ENCODE results near the gene MAGI2.

MAGI2 gene

DNA sequence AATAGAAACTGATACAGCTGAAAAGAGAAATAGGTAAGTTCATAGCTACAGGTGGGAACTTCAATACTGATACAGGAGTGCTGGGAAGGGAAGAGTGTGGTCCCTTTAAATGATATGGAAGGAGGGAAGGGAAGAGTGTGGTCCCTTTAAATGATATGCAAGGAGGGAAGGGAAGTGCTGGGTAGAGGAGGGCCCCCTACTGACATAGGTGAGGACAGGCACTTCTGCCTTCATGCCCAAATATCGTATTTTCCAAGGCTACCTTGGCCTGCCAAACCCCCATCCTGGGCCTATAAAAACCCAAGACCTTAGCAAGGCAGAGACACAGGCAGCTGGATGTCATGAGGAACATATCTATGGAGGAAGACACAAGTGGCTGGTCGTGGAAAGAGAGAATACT is 92.3 kb downstream of the MAGI2 start:
- no peak for DNase-seq

DNA sequence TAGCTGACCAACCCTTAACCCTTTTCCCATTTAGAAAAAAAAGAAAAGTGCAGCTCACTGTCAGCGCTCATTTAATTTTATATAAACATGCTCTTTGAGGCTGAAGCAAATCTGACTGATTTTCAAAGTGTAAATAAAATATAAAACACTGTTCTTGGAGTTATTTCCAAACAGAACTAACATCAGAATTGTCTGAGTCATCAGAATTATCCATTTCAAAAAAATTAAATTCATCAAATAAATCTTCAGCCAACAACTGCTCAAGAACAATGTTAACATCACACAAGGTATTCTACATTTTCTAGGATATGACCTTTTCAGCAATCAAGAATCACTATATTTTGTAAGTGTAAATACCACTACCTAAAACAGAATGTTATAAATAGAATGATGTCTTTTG is 93.6 kb downstream of the MAGI2 start:
- no peak for DNase-seq

DNA sequence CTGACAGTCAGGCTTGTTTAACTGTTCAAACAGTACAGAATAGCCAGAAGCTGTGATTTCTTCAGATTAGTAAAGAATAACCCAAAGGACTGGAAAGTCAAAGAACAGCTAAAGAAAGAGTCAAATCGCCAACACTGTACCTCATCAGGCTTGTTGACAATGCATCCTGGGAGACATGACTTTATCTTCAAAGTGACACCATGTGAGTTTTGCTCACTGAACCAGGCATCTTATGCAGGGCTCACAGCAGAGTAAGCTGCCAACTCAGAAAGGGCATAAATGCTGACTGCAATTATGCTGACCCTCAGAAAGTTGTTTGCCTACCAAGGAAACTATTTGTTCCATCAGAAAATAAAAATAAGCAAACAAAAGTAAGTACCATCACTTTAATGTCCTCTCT is 96.4 kb downstream of the MAGI2 start:
- no peak for DNase-seq

DNA sequence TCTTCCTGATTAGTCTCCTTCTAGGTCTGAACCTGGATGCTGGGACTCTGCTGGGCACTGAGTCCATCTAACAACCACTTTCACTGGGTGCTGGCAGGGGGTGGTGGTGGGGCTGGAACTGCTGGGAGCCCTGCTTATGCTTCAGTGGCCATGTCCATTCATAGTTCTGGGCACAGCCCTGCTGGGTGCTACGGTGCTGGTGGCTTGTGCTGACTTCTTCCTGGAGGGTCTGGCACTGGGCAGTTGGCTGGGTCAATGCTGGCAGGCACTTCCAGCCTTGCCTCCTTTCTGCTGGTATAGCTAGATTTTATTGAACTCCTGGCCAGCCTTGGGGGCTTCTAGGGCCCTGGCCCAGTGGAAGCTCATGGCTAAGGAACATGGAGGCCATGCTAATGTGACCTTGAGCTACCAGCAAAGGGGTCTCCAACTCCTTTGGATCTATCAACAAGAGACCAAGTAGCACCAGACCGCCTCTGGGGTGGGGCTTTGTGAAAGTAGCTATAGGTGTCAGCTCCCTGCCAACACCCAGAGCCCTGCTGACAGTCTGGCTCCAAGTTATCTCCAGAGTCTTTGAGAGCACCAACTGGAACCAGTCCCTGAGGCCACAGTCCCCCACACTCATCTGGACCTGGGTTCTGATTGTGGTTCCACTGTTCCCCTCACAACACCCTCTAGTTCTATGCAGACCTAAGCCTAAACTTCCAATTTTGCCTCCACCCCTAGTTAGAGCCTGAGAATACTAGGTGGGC is 99.6 kb downstream of the MAGI2 start:
- DNase-seq = no peak

DNA sequence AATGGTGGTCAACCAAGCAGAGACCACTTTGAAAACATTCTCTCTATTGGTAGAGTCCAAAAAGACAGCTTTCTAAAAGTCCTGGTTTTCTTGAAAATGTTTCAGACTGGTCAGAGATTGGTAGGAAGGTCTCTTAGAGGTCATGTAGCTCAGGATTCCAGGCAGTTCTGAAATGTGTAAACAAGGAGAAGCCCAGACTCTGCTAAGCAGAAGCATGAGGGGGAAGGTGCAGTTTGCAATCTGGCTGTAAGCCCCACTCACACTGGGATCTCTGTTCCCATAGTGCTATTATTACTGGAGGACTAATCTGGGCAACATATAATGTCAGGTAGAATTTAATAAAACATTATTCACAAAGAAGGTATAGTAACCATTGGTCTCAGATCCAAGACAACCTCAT is 101.1 kb downstream of the MAGI2 start:
- no peak for DNase-seq

DNA sequence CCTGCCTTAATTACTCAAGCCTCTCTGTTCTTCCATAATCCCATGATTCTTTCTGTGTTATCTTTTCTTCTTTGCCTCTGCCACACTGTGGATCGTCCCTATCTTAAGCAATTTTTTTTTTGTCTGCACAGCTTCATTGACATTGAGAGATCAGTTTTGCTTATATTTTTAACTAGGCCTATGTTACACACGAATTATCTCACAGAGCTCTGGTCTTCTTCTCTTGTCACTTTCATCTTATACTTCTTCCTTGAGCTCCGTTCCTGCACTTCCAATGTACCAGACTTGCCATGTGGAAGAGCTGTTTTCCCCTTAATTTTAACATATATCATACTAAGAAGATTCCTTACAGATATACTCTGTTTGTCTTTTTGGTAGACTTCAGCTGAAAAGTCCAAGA is 106.1 kb downstream of the MAGI2 start:
- DNase-seq = no peak

DNA sequence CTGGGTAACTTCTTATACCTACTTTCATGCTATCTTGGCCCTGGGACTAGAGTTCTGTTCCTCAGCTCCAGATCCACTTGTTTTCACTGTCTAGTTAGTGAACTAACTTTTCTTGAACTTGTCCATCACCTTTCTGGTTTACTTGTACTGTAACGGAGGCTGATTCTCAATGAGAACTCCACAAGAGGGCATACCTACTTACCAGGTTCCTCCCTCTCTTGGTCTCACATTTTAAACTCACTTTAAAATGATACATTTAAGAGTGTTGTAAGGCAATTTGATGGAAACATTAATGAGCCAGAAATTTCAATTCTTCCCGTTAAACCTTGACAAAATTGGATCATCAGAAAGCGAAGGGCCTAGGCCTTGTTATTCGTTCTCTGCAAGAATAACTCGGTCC is 111.6 kb downstream of the MAGI2 start:
- DNase-seq = no peak

DNA sequence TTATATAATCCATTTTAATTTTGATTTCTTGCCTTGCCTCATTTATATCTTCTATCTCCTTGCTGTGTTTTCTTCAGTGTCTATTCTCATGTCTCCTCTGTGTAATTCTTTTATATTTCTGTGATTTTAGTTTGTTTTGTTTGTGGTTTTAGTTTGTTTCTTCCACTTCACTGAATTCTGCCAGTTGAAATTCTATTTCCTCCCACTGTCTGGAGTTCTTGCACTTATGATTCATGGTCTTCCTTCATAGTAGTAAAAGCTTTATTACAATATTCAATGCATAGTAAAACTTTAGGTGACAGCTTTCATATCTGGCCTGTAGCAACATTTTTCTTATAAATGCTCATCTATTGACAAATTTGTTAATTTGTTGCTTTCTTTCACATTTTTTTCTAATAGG is 113.3 kb downstream of the MAGI2 start:
- DNase-seq = no peak

DNA sequence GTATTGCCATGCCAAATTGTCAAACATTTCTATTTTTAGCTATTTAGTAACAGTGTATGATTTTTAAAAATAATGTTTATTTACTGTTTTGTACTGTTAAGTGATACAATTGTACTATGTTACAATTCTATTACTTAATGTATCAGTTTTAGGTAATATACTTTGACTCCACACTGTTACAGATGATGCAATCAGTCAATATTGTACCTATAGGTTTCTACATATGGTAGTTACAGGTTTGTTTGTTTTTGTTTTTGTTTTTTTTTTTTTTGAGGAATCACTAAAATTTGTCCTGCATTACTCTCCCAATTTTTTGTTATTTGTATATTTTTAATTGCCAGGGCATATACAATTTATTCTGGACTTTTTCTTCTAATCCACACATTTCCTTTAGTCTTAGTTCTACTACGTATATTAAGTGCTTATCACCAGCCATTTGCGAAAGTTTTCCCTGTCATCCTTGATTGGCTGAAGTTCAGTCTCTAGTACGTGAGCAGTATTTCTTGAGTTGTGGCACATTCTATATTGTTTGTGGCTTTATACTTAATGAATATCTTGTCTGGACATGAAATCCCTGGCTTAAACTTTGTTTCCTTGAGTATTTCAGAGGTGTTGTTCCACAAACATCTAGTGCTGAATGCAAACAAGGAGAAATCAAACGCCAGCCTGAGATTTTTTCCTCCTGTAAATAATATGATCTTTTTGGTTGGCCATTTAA is 114.1 kb downstream of the MAGI2 start:
- DNase-seq = no peak

DNA sequence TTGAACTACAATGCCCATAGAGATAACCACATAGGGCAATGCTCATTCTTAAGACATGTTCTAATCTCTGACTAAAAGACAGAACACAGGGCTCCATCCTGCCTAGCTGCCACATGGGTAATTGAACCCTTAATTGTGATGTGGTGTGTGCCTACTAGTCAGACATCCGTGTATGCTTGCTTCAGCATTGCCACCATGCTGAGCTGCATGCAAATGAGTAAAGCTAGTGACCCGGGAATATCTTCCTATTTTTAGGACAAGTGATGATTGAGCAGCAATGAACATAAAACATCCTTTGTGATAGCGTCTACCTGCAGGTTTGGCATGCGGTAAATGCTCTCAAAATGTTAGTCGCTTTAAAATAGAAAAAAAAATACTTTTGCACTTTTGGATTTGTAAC is 115.8 kb downstream of the MAGI2 start:
- no peak for DNase-seq

DNA sequence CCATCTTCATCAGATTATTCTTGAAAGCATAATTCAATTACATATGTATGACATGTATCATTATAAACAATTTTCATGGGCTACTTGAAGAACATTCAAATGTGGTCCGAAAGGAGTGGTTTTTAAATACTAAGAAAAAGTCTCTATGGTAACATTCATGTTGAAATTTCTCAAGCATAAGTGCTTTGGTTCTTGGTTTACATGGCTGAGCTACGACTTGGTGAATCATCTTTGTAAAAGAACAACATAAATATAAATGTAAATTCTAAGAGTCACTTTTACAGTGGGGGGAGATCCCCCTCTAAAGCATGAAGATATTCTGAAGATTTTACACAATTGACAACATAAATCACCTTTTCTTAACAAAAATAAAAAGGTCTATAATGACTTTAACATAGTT is 118.6 kb downstream of the MAGI2 start:
- no peak for DNase-seq

DNA sequence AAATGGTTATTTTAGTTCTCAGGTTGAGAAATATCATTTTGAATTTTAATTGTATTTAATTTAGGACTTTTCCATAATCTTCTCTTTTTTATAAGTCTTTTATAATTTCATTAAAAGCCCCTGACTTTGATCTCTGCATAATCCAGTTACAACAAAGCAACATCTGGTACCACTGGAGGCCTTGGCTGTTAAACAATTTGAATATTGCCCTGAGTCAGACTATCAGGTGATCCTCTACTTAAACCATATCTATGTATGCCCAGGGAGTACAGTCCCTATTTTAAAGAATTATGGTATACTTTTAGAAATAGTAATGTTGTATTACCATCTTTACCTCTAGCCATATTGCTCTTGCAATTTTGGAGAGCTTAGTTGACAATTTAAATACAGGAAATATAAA is 119.1 kb downstream of the MAGI2 start:
- no peak for DNase-seq

DNA sequence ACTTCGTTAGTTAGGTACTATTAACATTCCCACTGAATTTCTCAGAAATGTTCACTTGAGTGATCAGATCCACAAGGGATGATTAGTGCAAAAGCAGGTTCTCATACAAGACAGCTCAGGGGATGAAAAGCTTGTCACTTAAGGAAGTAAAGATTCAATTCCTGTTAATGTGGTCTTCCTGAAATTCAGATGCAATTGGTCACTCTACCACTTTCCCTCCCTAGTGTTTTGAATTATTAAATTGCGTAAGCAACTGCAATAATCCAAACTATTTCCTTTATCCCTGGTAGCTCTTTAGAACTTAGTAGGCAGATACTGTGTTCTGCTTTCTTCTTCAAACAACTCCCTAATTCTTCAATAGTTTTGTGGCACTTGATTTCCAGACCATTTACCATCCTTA is 121.4 kb downstream of the MAGI2 start:
- no peak for DNase-seq

DNA sequence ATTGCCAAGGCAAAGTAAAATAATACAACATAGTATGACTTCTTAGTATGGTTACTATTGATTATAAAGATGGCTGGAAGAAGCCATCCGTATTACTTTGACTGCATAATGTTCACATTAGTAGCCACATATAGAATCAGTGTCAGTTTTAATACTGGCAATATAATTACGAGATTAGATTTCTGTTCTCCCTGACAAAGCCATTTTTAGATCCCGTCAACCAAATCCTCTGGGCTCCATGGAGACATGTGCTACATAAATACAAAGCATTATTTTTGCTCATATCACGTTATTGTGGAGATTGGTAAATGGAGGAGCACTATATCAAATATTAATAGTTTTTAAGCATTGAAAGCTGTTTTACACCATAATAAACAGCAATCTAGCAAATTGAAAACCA is 124.0 kb downstream of the MAGI2 start:
- no peak for DNase-seq

DNA sequence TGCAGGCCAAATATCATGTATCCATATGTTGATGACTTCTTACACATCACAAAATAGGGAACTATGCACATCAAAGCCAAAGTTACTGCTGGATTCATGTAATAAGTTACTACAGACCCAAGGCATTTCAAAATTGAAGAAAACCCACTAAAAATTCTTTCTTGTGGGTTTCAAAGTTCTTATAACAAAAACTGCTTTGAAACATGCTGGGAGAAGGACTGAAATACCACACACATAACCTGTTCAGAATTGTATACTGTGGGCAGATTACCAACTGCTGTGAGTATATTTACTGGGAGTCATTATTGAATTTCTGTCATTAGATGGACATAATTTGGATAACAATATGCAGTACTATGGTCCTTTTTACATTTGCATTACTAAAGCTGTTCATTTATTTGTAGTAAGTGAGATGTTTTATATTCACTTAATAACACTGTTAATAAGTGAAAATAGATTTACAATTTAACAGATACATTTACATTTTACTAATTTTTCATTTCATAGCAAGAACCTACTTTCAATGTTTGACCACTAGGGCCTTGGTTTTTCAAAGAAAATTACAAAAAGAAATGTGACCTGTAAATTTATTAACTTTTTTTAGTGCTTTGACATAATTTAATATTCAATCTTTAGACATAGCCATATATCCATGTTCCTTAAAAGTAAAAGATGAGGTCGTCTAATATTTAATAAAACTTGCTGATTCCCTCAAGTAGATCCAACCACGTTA is 132.6 kb downstream of the MAGI2 start:
- DNase-seq = no peak

DNA sequence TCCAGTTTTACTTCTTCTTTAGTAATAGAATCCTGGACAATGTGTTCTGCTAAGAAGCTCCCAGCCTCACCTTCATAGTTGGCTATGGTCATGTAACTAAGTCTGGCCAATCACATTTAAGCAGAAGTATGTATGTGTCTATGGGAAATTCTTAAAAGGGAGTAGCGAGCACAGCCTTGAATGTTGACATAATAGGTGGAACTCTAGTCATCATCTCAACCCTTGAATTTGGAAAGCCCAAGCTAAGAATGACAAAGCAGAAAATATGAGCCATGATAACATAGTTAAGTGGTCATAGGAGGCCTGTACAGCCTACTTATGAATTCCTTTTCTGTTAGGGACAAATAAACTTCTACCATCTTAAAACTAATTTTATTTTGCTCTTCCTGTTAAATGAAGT is 134.1 kb downstream of the MAGI2 start:
- no peak for DNase-seq

DNA sequence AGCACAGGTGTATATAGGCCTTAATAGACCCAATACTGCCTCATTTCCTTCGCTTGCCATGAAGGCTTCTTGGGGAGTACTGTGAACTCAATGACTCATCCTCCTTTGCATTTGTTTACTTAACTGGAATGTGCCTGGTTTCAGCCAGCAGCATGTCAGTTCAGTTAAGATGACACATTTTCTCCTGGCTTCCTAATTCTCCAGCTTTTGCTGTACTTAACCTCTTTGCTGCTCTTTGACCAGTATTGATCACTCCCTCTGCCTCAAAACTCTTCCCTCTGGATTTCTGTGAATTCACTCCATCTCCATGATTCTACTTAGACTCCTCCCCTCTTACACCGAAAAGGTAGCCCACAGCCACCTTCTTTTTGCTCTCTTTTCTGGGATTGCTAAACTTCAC is 135.7 kb downstream of the MAGI2 start:
- no peak for DNase-seq

DNA sequence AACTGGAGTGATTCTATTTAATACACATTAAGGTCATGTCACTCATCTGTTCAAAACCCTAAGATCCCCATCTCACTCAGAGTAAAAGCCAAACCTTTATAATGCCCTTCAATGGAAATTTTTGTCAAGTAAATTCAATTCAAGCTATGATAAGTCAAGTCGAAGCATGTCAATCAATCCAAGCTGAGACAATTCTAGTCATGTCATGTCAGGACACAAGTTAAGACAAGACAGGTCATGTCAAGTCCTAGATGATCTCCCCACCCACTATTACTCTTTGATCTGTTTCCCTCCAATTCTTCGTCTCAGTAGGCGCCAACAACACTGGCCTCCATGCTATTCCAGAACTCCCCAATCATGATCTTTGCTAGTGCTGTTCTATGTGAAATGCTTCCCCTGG is 141.4 kb downstream of the MAGI2 start:
- DNase-seq = no peak

DNA sequence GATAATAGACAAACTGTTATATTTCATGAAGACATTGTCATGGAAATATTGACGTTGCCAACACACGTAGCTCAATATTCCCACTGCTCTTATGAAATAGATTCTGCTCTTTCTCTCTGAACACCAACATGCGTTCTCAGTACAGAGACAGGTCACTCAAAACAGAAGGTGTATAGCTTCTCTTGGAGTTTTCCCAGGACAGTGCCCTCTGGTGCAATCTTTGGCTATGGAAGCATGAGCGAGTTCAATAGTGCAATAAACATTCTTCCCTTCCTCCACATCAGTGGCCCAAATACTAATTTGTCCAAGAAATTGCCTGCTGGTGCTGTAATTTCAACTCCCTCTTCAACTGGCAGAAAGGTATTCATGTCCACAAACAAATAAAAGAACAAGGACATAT is 145.3 kb downstream of the MAGI2 start:
- DNase-seq = no peak

DNA sequence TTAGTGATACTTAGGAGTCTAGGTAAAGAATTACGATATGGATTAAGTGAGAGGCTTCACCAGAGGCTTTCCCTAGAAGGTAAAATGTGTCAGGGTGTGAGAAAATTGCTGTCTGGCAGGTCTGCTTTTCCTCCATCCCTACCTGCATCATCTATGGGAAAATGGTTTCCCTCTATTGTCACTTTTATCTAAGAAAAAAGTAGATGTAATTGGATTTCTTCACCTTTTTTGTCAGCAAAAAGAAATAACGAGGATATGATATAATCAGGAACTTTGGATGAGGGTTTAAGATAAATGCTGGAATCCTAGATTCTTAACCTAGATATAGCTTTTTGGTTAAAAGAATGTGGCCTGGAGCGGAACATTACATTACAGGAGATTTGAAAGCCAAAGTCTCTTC is 146.1 kb downstream of the MAGI2 start:
- no peak for DNase-seq

DNA sequence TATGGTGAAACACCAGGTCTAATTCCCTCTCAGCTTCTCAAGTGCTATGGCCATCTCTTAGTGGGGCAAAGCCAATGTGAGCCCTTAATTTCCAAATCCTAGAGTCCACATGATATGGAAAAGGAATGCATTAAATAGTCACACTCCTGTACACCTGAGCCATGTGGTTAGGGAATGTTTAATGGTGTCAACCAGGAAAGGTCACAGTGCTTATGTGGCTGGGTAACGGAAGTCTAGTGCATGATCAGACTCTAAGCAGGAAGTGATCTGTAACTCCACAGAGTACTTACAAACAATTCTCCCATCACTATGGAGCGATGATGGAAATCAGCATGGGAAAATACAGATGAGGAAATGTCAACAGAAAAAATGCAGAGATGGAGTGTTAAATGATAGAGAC is 148.8 kb downstream of the MAGI2 start:
- DNase-seq = no peak

DNA sequence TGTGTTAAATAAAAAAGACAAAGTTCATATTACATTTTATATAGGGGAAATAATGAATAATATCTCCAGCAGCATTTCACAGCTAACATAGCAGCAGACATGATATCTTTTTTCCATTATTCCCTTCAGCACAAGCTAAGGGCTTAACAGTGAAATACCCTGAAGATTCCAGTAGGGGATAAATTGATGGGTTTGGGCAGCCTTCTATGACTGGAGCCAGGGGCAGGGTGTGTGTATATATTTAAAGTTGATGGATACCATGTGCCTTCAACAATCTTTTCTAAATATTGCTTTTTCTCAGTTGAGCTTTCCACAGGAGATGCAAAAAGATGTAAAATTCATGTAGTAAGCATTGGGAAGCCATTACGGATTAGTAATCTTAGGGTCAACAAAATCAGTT is 151.2 kb downstream of the MAGI2 start:
- no peak for DNase-seq

DNA sequence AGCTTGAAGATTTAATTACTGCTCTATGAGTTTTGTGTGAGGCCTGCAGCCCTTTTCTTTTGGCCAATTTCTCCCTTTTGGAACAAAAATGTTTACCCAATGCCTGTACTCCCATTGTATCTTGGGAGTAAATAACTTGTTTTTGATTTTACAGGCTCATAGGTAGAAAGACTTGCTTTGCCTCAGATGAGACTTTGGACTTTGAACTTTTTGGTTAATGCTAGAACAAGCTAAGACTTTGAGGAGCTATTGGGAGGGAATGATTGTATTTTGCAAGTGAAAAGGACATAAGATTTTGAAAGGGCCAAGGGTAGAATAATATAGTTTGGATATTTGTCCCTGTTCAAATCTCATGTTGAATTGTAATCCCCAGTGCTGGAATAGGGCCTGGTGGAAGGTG is 152.0 kb downstream of the MAGI2 start:
- no peak for DNase-seq

DNA sequence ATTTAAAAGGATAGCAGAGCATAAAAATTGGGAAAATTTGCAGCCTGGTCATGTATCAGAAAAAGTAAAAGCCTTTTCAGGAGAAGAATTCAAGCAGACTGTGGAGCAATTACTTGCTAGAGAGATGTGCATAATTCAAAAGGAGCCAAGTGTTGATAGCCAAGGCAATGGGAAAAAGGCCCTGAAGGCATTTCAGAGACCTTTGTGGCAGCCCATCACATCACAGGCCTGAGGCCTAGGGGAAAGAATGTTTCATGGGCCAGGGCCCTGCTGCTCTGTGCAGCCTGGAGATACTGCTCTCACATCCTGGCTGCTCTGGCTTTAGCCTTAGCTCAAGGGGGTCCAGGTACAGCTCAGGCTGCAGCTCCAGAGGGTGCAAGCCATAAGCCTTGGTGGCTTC is 152.9 kb downstream of the MAGI2 start:
- no peak for DNase-seq

All from stimulated activated CD4-positive, alpha-beta T cell treated with anti-CD3 and anti-CD28 coated beads, Interleukin-4, amount 100 ng/mL, for 1 hour (primary cell).